Activated T-cell treated with anti-CD3 and anti-CD28 coated beads, Interleukin-2, amount 50 U/mL, for 24 hours (primary cell): Measurements from ENCODE around the gene BCL2L13.

ENCODE experiments used
- DNase-seq: peaks from one replicate; pipeline ENCODE4 v3.0.0-alpha.2; 2020
- H3K27ac Mint-ChIP-seq: 2 replicates; pipeline ENCODE4 v1.8.0; 2020; ENCODE audit warnings: mild to moderate bottlenecking, mixed read lengths
- H3K27me3 Mint-ChIP-seq: 2 replicates; pipeline ENCODE4 v1.8.0; 2020; ENCODE audit warnings: mixed read lengths
- H3K36me3 Mint-ChIP-seq: 2 replicates; pipeline ENCODE4 v1.8.0; 2020; ENCODE audit warnings: low read depth, mixed read lengths
- H3K4me1 Mint-ChIP-seq: 2 replicates; pipeline ENCODE4 v1.8.0; 2020; ENCODE audit warnings: low read depth, mixed read lengths
- H3K4me3 Mint-ChIP-seq: 2 replicates; pipeline ENCODE4 v1.8.0; 2020; ENCODE audit warnings: mild to moderate bottlenecking, moderate library complexity, mixed read lengths
- H3K9me3 Mint-ChIP-seq: 2 replicates; pipeline ENCODE4 v1.8.0; 2020; ENCODE audit warnings: mixed read lengths

BCL2L13 gene

GRCh38 chr22:17719911-17720310 is 81.4 kb downstream of the BCL2L13 start:
- DNase-seq, result no peak
- Mint-ChIP-seq H3K27ac (no peak overlapping the region), H3K9me3 (no peaks in the 10 kb centered on the region), H3K4me1 (no peaks in the 10 kb centered on the region), H3K36me3 (peaks cover 11% of the 10 kb centered on the region), H3K4me3 (no peak overlapping the region), H3K27me3 (no peaks in the 10 kb centered on the region)

DNA sequence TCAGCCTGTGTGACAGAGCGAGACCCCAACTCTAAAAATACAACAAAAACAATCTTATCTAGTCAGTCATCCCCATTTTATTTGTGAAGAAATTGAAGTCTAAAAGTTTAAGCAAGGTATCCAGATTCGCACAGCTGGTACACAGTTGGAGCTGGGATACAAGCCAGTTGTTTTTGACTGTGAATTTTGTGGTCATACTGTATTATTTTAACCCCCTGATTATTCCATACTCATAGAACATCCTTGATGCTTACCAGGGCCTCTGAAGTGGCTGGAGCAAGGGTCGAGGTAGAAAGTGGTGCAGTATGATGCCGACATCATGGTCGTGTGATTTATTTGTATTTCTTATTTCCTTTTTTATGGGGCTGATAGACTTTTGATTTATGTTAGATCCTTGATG is 85.7 kb downstream of the BCL2L13 start:
- H3K27ac Mint-ChIP-seq, result no peak overlapping the region
- H3K4me1 Mint-ChIP-seq, result peaks cover 13% of the 10 kb centered on the region
- H3K27me3 Mint-ChIP-seq, result no peaks in the 10 kb centered on the region

DNA sequence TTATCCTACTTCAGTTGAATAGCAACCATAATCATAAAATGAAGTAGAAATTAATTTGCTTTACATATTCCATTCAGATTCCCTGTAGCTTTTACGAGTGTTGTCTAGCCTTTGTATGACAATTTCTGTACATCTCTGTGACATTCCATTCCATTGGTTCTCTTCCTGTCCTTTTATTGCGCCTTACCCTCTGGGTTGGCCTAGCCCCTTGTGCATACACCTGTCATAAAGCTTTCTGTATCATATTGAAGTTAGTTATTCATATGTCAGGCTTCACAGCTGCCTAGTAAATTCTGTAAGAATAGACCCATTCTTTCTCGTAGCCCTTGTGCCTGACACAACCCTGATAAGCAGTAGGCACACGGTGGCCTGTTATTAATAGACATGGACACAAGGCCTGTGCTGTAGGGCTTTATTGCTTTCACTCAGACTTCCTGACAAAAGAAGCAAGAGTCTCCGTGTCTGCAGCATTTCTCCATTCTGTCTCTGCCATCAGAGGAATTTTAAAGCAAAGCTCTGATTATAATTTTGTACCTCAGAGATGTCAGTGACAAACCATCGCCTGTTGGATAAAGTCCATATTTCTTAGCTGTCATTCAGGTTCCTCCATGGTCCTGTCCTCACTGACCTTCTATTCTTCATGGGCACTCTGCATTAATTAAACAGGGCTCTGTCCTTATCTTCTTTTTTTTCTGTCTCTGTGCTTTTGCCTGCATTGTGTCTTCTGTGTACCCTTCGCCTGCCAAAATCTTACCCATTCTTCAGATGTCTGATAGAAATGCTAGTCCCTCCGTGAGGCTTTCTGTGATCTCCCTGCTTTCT is 86.3 kb downstream of the BCL2L13 start:
- H3K27me3 Mint-ChIP-seq, result no peaks in the 10 kb centered on the region
- H3K9me3 Mint-ChIP-seq, result no peaks in the 10 kb centered on the region
- H3K27ac Mint-ChIP-seq, result no peak overlapping the region
- H3K4me3 Mint-ChIP-seq, result no peak overlapping the region
- DNase-seq, result no peak
- H3K36me3 Mint-ChIP-seq, result peaks cover 44% of the 10 kb centered on the region
- H3K4me1 Mint-ChIP-seq, result peaks cover 13% of the 10 kb centered on the region

More for the DNA sequence above, 85.7 kb downstream of the BCL2L13 start:
- no peak for DNase-seq
- H3K36me3 Mint-ChIP-seq, result peaks cover 40% of the 10 kb centered on the region
- no peaks in the 10 kb centered on the region for H3K9me3 Mint-ChIP-seq
- no peak overlapping the region for H3K4me3 Mint-ChIP-seq

GRCh38 chr22:17725500-17725796 is 86.9 kb downstream of the BCL2L13 start:
- DNase-seq, result no peak
- no peaks in the 10 kb centered on the region for H3K9me3 Mint-ChIP-seq
- no peak overlapping the region for H3K27ac Mint-ChIP-seq
- peaks cover 49% of the 10 kb centered on the region for H3K36me3 Mint-ChIP-seq
- peaks cover 13% of the 10 kb centered on the region for H3K4me1 Mint-ChIP-seq
- H3K4me3 Mint-ChIP-seq, result no peak overlapping the region
- H3K27me3 Mint-ChIP-seq, result no peaks in the 10 kb centered on the region

- Mint-ChIP-seq H3K9me3 (no peaks in the 10 kb centered on the region), H3K27me3 (no peaks in the 10 kb centered on the region), H3K4me3 (no peak overlapping the region), H3K27ac (peak overlapping the region; percentile 13), H3K4me1 (peaks cover 13% of the 10 kb centered on the region), H3K36me3 (peaks cover 53% of the 10 kb centered on the region)
- DNase-seq, result no peak
Measured at GRCh38 chr22:17726006-17726927, 87.7 kb downstream of the BCL2L13 start.

DNA sequence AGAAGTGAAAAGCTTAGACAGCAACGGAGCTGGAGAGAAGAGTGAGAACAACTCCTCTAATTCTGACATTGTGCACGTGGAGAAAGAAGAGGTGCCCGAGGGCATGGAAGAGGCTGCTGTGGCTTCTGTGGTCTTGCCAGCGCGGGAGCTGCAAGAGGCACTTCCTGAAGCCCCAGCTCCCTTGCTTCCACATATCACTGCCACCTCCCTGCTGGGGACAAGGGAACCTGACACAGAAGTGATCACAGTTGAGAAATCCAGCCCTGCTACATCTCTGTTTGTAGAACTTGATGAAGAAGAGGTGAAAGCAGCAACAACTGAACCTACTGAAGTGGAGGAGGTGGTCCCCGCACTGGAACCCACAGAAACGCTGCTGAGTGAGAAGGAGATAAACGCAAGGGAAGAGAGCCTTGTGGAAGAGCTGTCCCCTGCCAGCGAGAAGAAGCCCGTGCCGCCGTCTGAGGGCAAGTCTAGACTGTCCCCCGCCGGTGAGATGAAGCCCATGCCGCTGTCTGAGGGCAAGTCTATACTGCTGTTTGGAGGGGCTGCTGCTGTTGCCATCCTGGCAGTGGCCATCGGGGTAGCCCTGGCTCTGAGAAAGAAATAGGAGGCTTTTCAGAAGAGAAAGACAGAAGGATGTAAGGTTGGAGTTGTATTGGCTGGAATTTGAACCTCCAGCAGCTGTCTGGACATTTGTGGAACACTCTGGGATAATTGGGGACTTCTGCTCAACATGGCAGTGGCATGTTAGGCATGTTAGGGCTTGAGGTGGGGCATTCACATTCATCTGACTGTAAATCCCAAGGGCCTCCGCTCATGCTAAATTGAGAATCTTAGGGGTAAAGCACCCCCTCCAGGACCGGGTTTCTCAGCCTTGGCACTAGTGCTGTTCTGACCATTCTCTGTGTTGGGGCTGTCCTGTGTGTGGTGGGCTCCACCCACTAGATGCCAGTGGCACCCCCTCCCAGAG is 88.7 kb downstream of the BCL2L13 start:
- H3K4me3 Mint-ChIP-seq, result no peak overlapping the region
- peaks cover 13% of the 10 kb centered on the region for H3K4me1 Mint-ChIP-seq
- H3K27me3 Mint-ChIP-seq, result no peaks in the 10 kb centered on the region
- DNase-seq, result no peak
- H3K9me3 Mint-ChIP-seq, result no peaks in the 10 kb centered on the region
- H3K27ac Mint-ChIP-seq, result peak overlapping the region; percentile 34
- peaks cover 61% of the 10 kb centered on the region for H3K36me3 Mint-ChIP-seq

- no peak overlapping the region for H3K4me3 Mint-ChIP-seq
- peaks cover 20% of the 10 kb centered on the region for H3K4me1 Mint-ChIP-seq
- H3K36me3 Mint-ChIP-seq, result peaks cover 69% of the 10 kb centered on the region
- no peak overlapping the region for H3K27ac Mint-ChIP-seq
- no peaks in the 10 kb centered on the region for H3K9me3 Mint-ChIP-seq
- no peak for DNase-seq
- no peaks in the 10 kb centered on the region for H3K27me3 Mint-ChIP-seq
Measured at GRCh38 chr22:17728786-17729185, 90.2 kb downstream of the BCL2L13 start.

DNA sequence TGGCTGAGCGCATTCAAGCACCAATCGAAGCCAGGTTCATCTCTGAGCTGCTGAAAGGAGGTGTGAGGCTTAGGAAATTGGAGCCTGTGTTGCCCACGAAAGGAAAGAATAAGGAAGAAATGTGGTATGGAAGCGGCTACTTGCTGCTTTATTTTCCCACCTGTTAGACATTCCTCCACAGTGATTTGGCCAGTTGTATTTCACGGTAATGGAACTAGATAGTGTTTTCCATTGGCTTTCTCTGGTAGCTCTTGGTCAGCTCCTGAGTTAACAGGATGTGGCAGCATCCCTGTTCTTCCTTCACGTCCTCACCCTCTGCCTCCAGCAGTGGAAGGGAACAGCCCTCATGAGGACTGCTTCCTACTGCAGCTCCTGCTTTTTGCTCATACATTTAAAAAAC is 91.0 kb downstream of the BCL2L13 start:
- peaks cover 77% of the 10 kb centered on the region for H3K36me3 Mint-ChIP-seq
- no peak overlapping the region for H3K4me3 Mint-ChIP-seq
- H3K27me3 Mint-ChIP-seq, result no peaks in the 10 kb centered on the region
- no peaks in the 10 kb centered on the region for H3K9me3 Mint-ChIP-seq
- DNase-seq, result no peak
- H3K27ac Mint-ChIP-seq, result peak overlapping the region; percentile 52
- H3K4me1 Mint-ChIP-seq, result peaks cover 28% of the 10 kb centered on the region

DNA sequence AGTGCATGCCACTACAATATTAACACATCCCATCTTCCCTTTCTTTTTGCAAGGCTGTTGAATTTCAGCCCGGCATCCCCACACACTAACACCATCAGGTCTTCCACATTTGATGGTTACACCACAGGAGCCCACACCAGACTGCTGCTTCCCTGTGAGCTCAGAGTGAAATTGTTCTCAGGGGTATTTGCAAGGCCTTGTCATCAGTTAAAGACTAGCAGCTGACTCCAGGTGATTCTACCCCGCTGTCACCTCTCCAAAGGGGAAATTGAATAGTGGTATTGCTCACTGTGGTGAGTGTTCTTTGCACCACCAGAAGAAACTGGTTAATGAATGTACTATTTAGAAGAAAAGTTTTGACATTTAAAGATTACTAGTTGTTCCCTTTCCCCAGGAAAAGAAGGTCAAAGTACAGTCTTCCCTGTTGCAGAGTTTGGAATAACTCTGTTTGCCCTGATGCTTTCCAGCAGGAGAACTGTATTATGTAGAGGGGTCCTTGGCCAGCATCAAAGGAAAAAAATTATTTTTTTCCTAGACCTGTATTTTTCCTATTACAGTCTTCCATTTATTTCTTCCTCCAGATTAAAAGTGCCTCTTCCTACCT is 93.8 kb downstream of the BCL2L13 start:
- H3K27ac Mint-ChIP-seq, result peak overlapping the region; percentile 45
- no peaks in the 10 kb centered on the region for H3K27me3 Mint-ChIP-seq
- H3K36me3 Mint-ChIP-seq, result peaks cover 80% of the 10 kb centered on the region
- H3K4me3 Mint-ChIP-seq, result no peak overlapping the region
- peaks cover 19% of the 10 kb centered on the region for H3K4me1 Mint-ChIP-seq
- no peaks in the 10 kb centered on the region for H3K9me3 Mint-ChIP-seq
- DNase-seq, result no peak

- no peaks in the 10 kb centered on the region for H3K9me3 Mint-ChIP-seq
- no peak for DNase-seq
- peaks cover 19% of the 10 kb centered on the region for H3K4me1 Mint-ChIP-seq
- no peaks in the 10 kb centered on the region for H3K27me3 Mint-ChIP-seq
- H3K4me3 Mint-ChIP-seq, result no peak overlapping the region
- peak overlapping the region; percentile 71 for H3K27ac Mint-ChIP-seq
- peaks cover 81% of the 10 kb centered on the region for H3K36me3 Mint-ChIP-seq
Measured at GRCh38 chr22:17733466-17733865, 94.9 kb downstream of the BCL2L13 start.

DNA sequence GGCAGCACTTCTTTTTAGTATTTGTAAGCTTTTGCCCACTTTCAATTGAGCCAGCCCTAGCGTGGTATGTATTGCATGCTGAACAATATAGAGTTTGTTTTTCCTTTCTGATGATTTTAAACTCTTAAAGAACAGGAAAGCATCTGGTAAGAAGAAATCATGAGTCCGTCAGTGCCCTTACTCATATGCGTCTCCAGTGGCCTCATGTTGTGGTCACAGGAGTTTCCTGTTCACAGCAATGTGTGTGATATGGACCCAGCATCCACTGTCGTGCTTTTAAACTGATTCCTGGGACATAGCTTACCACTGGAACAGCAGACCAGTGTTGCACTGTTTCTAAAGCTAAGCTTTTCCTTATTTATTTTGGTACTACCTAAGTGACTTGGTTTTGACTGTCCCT is 95.6 kb downstream of the BCL2L13 start:
- no peak overlapping the region for H3K4me3 Mint-ChIP-seq
- H3K27ac Mint-ChIP-seq, result peak overlapping the region; percentile 71
- no peaks in the 10 kb centered on the region for H3K27me3 Mint-ChIP-seq
- peaks cover 82% of the 10 kb centered on the region for H3K36me3 Mint-ChIP-seq
- H3K9me3 Mint-ChIP-seq, result no peaks in the 10 kb centered on the region
- peaks cover 19% of the 10 kb centered on the region for H3K4me1 Mint-ChIP-seq
- no peak for DNase-seq

DNA sequence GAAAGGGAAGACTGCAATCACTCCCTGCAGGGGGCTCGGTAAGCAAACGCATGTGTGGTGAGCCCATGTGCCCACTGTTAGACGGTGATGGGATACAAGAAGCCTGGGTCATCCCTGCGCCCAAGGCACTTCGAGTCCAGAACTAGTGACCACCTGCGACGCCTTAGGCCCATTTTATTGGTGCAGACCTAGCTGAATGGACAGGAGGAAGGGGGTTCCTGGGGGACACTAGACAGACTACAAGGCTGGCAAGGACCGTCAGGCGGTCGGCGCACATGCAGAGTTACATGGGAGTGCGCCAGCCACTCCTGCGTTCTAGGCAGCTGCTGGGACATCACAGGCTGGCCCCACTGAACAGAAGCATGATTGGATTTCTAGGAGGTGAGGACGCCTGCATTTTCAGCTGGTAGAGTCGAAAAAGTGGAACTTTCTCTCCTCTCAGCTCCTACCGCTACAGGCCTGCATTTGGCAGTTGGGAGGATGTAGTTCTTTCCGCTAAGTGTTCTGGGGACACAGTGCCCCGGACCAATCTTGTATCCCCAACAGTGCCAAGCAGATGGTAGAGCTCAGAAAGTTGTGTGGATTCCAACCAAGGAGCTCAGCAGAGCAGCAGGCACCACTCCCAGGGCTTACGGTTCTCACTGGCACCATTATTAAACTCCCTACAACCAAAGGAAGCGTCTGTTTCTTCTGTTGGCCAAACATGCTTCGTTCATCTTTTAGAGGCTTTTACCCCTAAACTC is 100.0 kb downstream of the BCL2L13 start:
- Mint-ChIP-seq H3K27ac (no peak overlapping the region), H3K9me3 (no peaks in the 10 kb centered on the region)

GRCh38 chr22:17739196-17739975 is 100.8 kb downstream of the BCL2L13 start:
- Mint-ChIP-seq H3K4me3 (no peak overlapping the region), H3K9me3 (no peaks in the 10 kb centered on the region), H3K27me3 (no peaks in the 10 kb centered on the region), H3K36me3 (peaks cover 54% of the 10 kb centered on the region), H3K27ac (no peak overlapping the region), H3K4me1 (peaks cover 9% of the 10 kb centered on the region)
- DNase-seq, result no peak

More for the DNA sequence above, 100.0 kb downstream of the BCL2L13 start:
- peaks cover 18% of the 10 kb centered on the region for H3K4me1 Mint-ChIP-seq
- no peak overlapping the region for H3K4me3 Mint-ChIP-seq
- H3K27me3 Mint-ChIP-seq, result no peaks in the 10 kb centered on the region
- no peak for DNase-seq
- peaks cover 62% of the 10 kb centered on the region for H3K36me3 Mint-ChIP-seq
